Astrocyte of the spinal cord (primary cell): ENCODE data around the gene SWSAP1.
"Not testable (repeated sequence)": the region's sequence is repeated elsewhere in the genome, so short reads cannot be mapped to it uniquely, and the experiment has no call there.

Experiments
- DNase-seq: peaks from one replicate; pipeline ENCODE4 v3.0.0; 2011; ENCODE audit warnings: low read depth, low spot score
- H3K4me3 ChIP-seq: 2 replicates; pipeline ENCODE4 v1.5.1; 2011; ENCODE audit warnings: low read depth, mild to moderate bottlenecking, low read length, moderate library complexity
- CTCF ChIP-seq: IDR thresholded peaks from 2 replicates; pipeline ENCODE4 v1.5.1; 2012; ENCODE audit warnings: low read depth, mild to moderate bottlenecking, low read length, inconsistent platforms
- in situ Hi-C: cut with HindIII; loops from 2 replicates; pipeline ENCODE4 v1.10.0; 2017; ENCODE audit warnings: low sequenced_read_pairs

SWSAP1 gene

GRCh38 chr19:11374433-11375142 lies at the start of gene SWSAP1:
TSS of gene SWSAP1 (plus strand) at chr19:11374666. CDS start at chr19:11374681, 15 bp downstream.
- TF ChIP-seq CTCF = no peak
- peak; percentile 100 for DNase-seq
- in situ Hi-C loops = no loop called here
- peak within 1 kb of the TSS; percentile 74 for H3K4me3 ChIP-seq

GRCh38 chr19:11324748-11325389 lies 49.6 kb upstream of the SWSAP1 start:
- DNase-seq = no peak
- H3K4me3 ChIP-seq = no peak overlapping the region
- in situ Hi-C loops = no loop called here
- TF ChIP-seq CTCF = no peak

- no peak overlapping the region for H3K4me3 ChIP-seq
- in situ Hi-C loops = no loop called here
- no peak for DNase-seq
- TF ChIP-seq CTCF = no peak
These were observed 48.9 kb upstream of the SWSAP1 start for GRCh38 chr19:11325544-11325943.

- no peak for TF ChIP-seq CTCF
- DNase-seq = no peak
- in situ Hi-C loops = no loop called here
- H3K4me3 ChIP-seq = no peak overlapping the region
These were observed 44.3 kb upstream of the SWSAP1 start for GRCh38 chr19:11330127-11330526.

GRCh38 chr19:11331502-11331901 lies 43.0 kb upstream of the SWSAP1 start:
- DNase-seq = no peak
- in situ Hi-C loops = no loop called here
- no peak overlapping the region for H3K4me3 ChIP-seq
- no peak for TF ChIP-seq CTCF

- no peak for DNase-seq
- in situ Hi-C loops = no loop called here
- H3K4me3 ChIP-seq = no peak overlapping the region
- TF ChIP-seq CTCF = no peak
These were observed 41.6 kb upstream of the SWSAP1 start for GRCh38 chr19:11332822-11333221.

- in situ Hi-C loops, H3K4me3 ChIP-seq: not testable (repeated sequence)
- DNase-seq = peak; percentile 32
These were observed 40.6 kb upstream of the SWSAP1 start for GRCh38 chr19:11333838-11334237.
